GM12873 (cell line): ENCODE results near the gene KIF13A.

Experiments
- TF ChIP-seq, protein P1 (sequence below): IDR thresholded peaks from 2 replicates; pipeline ENCODE4 v1.5.1; 2012; ENCODE audit warnings: low read depth, mild to moderate bottlenecking, moderate library complexity, low read length, control low read depth; ENCODE audit not compliant: insufficient read depth; ENCODE audit errors: missing control alignments

The KIF13A gene

GRCh38 chr6:17988422-17988944 is 1.0 kb upstream of the KIF13A start:
- TF ChIP-seq, protein P1, sequence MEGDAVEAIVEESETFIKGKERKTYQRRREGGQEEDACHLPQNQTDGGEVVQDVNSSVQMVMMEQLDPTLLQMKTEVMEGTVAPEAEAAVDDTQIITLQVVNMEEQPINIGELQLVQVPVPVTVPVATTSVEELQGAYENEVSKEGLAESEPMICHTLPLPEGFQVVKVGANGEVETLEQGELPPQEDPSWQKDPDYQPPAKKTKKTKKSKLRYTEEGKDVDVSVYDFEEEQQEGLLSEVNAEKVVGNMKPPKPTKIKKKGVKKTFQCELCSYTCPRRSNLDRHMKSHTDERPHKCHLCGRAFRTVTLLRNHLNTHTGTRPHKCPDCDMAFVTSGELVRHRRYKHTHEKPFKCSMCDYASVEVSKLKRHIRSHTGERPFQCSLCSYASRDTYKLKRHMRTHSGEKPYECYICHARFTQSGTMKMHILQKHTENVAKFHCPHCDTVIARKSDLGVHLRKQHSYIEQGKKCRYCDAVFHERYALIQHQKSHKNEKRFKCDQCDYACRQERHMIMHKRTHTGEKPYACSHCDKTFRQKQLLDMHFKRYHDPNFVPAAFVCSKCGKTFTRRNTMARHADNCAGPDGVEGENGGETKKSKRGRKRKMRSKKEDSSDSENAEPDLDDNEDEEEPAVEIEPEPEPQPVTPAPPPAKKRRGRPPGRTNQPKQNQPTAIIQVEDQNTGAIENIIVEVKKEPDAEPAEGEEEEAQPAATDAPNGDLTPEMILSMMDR = no peak

DNA sequence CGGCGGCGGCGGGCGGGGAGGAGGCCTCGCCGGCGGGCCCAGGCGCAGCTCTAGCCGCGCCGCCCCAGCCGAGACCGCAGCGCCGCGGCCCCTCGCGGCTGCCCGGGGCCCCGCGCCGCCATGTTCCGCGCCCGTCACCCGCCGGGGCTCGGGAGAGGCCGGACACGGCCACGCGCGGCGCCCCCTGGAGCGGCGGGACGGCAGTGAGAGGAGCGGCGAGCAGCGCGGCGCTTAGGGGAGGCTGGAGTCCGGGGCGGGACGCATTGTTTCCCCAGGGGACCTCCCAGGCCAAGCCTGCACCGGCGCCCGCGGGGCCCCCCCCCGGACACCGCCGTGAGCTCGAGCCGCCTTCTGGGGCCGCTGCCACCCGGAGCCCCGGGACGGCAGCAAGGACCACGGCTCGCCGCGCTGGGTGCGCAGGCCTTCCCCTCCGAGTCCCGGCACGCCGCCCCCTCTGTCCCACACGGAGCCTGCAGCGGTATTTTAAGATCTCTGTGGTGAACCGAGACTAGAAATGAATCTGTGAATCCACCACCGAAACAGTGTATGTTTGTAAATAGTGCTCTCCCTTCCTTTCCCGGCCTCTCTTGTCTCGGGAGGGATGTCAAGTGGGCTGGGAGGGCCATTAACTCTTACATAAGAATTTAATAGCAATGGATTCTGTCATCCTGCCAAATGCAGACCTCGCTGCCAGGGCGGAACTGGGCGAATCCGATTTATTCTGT is 424 bp upstream of the KIF13A start:
- TF ChIP-seq, protein P1 = no peak

DNA sequence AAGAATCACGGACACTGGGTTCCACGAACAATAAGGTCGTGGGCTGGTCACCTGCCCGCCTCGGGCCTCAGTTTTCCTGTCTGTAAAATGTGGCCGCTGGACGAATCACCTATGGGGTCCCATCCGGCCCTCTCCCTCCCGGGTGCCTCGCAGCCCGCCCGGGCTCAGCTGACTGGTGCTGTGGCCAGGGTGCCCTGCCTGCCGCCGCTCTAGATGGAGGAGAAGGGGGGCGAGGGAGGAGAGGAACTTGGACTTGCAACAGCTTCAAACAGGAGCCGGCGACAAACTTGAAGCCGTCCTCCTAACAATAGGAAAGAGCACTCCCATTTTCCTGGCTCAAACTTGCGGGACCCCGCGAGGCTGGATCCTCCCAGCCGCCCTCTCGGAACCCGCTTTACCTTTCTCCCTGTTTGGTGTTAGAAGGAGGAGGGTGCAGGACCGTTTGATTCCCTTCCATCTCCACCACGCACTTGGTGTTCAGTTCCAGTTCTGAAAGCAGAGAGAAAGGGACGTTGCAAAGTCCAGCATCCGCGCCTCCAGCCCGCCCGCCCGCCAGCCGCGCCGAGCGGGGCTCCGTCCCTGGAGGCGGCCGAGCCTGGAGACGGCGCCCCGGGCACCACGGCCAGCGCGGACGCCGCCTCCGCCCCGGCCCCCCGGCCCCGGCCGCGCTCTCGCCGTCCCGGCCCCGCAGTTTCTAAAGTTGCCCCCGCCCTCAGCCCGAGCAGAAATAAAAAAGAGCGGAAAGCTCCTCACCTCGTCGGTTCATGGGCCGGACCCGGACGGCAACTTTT is 584 bp downstream of the KIF13A start:
- TF ChIP-seq, protein P1 = no peak

DNA sequence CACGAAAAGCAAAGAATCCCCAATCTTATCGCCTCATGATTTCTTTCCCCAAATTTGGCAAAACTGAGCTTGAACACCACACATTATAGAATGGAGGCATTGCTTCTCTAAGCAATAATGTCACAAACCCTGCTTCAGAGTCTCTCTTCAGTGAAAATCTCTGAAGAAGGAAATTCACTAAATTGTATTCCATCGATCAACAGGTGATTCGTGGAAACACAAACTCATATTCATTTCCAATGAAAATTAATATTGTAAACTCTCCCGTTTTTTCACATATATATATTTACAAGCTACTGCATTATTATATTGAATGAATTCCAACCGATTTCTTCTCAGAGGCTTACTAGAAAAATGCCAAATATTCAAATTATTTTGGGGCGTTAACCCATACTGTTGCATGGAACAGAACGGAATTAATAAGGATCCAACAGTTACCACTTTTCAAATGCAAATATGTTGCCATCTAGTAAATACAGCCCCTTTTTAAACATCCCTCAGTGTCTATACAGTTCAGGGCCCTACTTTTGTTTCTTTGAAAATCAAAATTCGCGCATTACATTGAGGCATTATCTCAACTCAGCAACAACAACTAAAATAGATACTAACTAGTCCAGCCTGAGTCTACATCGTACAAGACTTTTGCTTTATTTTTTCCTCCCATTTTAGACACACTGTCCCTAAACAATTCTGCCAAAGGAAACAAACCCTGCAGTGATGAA is 1.3 kb downstream of the KIF13A start:
- TF ChIP-seq, protein P1 = no peak

DNA sequence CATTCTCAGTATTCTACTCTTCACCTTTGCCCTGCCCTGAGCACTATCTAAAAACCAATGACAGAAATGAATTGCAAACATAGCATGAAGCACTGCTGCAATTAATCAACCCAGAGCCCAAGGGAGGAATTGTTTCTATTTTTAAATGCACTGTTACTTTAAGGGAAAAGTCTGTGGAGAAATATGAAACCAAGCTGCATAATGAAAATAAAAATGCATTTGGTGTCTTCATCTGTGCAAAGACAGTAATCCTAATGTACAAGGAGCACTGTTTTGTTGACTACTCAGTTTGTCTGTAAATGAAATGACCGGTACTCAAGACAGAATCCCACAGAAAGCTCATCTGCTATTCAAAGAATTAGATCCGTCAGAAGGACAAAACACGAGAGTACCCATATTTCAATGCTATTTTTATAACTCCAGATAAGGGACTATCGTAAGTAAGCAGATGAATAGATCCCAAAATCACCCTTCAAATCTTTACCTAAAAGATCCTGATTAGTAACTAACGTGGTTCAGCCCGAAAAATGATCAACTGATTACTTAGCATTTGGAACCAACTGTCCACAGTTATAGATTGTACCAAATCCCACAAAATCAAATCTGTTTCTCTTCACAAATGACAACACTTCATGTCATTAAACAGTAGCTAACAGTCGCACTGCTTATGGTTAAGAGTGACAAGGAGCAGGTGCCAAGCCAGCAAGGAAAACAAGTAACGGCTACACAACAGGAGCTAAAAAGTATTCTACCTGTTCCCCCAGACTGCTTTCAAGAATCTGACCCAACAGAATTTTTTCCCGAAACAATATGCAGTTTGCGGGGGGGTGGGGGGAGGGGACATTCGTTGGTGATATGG is 2.4 kb downstream of the KIF13A start:
- TF ChIP-seq, protein P1 = no peak

- TF ChIP-seq, protein P1 = no peak
Observed at GRCh38 chr6:17984399-17984798, 3.0 kb downstream of the KIF13A start.

GRCh38 chr6:17983730-17984129 is 3.7 kb downstream of the KIF13A start:
- TF ChIP-seq, protein P1 = no peak
